Hepatic stellate cell (primary cell): ENCODE results near the gene OR5D13.

Experiments used
- DNase-seq: peaks from one replicate; pipeline ENCODE4 v3.0.0; 2011; ENCODE audit warnings: low spot score

OR5D13 gene, protein sequence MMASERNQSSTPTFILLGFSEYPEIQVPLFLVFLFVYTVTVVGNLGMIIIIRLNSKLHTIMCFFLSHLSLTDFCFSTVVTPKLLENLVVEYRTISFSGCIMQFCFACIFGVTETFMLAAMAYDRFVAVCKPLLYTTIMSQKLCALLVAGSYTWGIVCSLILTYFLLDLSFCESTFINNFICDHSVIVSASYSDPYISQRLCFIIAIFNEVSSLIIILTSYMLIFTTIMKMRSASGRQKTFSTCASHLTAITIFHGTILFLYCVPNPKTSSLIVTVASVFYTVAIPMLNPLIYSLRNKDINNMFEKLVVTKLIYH

DNA sequence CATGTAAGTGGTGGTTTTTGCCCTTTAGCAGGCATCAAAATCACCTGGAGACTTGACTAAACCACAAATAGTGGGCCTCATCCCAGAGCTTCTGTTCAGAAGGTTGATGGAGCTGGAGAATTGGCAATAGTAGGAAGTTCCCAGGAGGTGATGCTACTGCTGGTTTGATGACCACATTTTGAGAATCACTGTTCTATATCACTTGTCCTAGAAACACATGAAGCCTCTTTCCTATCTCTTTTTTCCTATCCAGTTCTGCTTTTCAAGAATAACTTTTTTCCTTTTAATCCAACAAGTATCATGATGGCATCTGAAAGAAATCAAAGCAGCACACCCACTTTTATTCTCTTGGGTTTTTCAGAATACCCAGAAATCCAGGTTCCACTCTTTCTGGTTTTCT is at the start of gene OR5D13:
Gene OR5D13 (plus strand): TSS at position 301 of the 400 bp plus-strand sequence. CDS start 0 bp downstream, at position 301.
- DNase-seq, result no peak

DNA sequence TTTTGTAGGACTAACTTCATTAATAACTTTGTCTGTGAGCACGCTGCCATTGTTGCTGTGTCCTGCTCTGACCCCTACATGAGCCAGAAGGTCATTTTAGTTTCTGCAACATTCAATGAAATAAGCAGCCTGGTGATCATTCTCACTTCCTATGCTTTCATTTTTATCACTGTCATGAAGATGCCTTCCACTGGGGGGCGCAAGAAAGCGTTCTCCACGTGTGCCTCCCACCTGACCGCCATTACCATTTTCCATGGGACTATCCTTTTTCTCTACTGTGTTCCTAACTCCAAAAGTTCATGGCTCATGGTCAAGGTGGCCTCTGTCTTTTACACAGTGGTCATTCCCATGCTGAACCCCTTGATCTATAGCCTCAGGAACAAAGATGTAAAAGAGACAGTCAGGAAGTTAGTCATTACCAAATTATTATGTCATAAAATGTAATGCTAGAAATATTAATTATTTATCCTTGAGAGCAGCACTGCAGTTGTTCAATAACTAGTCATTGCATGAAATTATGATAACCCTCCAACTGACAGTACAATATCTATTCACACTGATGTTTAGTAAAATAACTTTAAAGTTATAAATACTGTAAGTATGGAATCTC is 46.4 kb upstream of the OR5D13 start:
- DNase-seq, result no peak

DNA sequence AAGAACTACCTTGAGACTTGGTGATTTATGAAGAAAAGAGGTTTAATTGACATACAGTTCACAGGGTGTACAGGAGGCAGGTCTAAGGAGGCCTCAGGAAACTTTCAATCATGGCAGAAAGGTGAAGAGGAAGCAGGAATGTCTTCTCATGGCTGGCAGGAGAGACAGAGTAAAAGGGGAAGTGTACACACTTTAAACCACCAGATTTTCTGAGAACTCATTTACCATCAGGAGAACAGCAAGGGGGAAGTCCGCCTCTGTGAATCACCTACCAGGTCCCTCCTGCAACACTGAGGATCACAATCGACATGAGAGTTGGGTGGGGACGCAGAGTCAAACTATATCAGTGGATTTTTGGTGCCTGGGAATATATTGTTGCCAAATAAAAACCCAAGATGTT is 40.3 kb upstream of the OR5D13 start:
- DNase-seq, result no peak

DNA sequence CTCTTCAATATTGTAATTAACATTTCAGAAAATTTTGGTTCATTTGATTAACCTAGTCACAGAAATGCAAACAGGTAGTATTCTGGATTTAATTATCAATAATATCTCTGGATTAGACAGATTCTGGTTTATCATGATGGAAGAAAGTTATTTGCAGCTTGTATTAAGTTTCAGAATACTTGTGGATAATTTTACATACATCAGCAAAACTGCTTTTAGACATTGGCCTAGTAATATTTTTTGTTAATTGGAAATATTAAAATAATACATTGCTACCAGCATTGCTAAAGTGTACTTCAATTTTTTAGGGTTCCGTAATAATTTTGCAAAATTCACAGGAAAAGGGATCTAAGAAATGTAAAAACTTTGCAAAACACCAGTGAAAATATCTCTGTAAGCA is 18.4 kb downstream of the OR5D13 start:
- DNase-seq, result no peak

DNA sequence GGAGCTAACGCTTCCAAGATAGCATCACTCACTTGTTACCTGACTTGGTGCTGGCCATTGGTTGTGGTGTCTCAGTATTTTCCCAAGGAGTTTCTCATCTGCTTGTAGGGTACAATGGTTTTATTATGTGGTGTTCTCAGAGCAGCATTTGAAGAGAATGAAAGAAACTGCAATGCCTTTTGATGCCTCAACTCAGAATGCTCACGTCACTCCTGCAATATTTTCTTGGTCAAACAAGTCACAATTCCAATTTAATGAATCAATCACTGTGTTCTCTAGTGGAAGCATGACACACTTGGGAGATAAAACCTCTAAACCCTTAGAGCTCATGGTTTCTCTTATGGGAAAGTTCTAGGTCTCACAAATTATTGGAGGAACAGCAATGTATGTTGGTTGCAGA is 20.1 kb downstream of the OR5D13 start:
- no peak for DNase-seq

DNA sequence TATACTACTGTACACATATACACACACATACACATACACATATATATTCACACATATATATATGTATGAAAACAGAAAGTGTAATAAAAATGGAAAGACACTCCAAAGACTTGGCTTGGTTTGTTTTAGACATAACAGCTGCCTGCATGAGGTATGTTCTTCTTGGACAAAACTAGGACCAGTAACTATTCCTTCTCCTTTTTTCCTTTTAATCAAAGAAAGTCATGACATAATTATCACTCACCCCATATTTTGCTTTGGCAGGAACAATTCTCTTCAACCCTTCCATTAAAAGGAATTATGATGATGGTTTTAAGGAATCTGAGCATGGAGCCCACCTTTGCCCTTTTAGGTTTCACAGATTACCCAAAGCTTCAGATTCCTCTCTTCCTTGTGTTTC is 22.0 kb downstream of the OR5D13 start, which contains the start of gene OR5D14:
Gene OR5D14 (plus strand): TSS at position 301 of the 400 bp plus-strand sequence. CDS start 0 bp downstream, at position 301.
- DNase-seq, result no peak

DNA sequence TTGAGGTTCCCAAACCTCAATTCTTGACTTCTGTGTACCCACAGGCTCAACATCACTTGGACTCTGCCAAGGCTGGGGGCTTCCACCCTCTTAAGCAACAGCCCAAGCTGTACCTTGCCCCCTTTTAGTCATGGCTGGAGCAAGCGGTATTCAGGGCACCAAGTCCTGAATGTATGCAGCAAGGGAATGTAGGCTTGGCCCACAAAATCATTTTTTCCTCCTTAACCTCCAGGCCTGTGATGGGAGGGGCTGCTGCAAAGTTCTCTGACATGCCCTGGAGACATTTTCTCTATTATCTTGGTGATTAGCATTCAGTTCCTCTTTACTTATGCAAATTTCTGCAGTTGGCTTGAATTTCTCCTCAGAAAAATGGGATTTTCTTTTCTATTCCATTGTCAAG is 33.0 kb downstream of the OR5D13 start:
- no peak for DNase-seq

DNA sequence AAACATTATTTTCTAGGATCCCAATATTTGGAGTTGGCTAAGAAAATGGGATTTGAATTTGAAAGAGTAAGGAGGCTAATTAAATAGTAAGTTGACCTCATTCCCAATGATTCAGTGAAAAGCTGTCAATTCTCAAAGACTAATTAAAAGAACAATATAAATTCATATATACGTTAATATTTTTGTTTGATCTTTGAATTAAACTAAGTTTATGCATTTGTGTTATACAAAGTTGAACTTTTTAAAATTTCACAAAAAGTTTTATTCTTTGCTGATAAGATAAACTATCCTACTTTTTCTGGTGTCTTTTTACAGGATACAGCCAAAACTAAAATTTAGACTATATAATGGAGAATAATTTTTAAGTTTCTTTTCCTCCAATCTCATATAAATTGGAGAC is 37.8 kb downstream of the OR5D13 start, which contains the start of gene OR5L1:
Gene OR5L1 (plus strand): TSS at position 301 of the 400 bp plus-strand sequence. CDS start 100 bp downstream, outside the sequence.
- no peak for DNase-seq

DNA sequence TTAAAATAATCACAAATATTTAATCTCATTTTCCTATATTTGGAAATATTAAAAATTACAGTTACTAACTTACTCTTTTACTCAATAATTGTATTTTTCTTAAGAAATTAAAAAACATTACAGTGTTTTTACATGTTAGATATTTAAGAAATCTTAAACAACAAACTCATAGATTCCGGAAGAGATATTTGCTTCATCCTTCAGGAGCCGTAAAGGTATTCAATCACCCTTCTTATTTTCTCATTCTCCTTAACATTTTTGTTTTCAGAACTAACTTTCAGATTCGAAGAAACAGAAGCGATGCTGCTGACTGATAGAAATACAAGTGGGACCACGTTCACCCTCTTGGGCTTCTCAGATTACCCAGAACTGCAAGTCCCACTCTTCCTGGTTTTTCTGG is 46.1 kb downstream of the OR5D13 start, which contains the start of gene OR5D18:
Gene OR5D18 (plus strand): TSS at position 301 of the 400 bp plus-strand sequence. CDS start 0 bp downstream, at position 301.
- no peak for DNase-seq
